Stimulated activated CD4-positive, alpha-beta T cell treated with anti-CD3 and anti-CD28 coated beads, Interleukin-15, amount 100 ng/mL, for 24 hours (primary cell): ENCODE data around the gene SUPT4H1.

Experiments used
- DNase-seq: peaks from one replicate; pipeline ENCODE4 v3.0.0-alpha.2; 2020

SUPT4H1 gene

GRCh38 chr17:58362368-58363014 lies 10.5 kb upstream of the SUPT4H1 start:
- no peak for DNase-seq

- no peak for DNase-seq
These were observed 8.5 kb upstream of the SUPT4H1 start for GRCh38 chr17:58360296-58361063.

GRCh38 chr17:58358408-58359172 lies 6.6 kb upstream of the SUPT4H1 start:
- DNase-seq, result no peak

GRCh38 chr17:58357312-58358297 lies 5.6 kb upstream of the SUPT4H1 start:
- DNase-seq, result no peak

GRCh38 chr17:58356231-58356630 lies 4.2 kb upstream of the SUPT4H1 start:
- DNase-seq, result no peak

GRCh38 chr17:58354541-58355216 lies 2.7 kb upstream of the SUPT4H1 start:
- no peak for DNase-seq

GRCh38 chr17:58353389-58353825 lies 1.4 kb upstream of the SUPT4H1 start:
- no peak for DNase-seq

GRCh38 chr17:58352596-58353388 lies 791 bp upstream of the SUPT4H1 start:
- DNase-seq, result peak; percentile 62

GRCh38 chr17:58351182-58351581 lies 819 bp downstream of the SUPT4H1 start:
- no peak for DNase-seq

- DNase-seq, result no peak
These were observed 4.0 kb downstream of the SUPT4H1 start for GRCh38 chr17:58348038-58348437.

GRCh38 chr17:58345500-58345899 lies 6.5 kb downstream of the SUPT4H1 start:
- no peak for DNase-seq

- DNase-seq, result peak; percentile 73
These were observed 7.2 kb downstream of the SUPT4H1 start for GRCh38 chr17:58344791-58345157.

GRCh38 chr17:58344047-58344790 lies 7.8 kb downstream of the SUPT4H1 start:
- DNase-seq, result peak; percentile 92

- DNase-seq, result peak; percentile 27
These were observed 8.9 kb downstream of the SUPT4H1 start for GRCh38 chr17:58343131-58343530.

GRCh38 chr17:58341861-58342475 lies 10.0 kb downstream of the SUPT4H1 start:
- DNase-seq, result peak; percentile 50

- peak; percentile 31 for DNase-seq
These were observed 10.7 kb downstream of the SUPT4H1 start for GRCh38 chr17:58341136-58341860.

GRCh38 chr17:58340405-58340876 lies 11.6 kb downstream of the SUPT4H1 start:
- no peak for DNase-seq

GRCh38 chr17:58339755-58340404 lies 12.1 kb downstream of the SUPT4H1 start:
- peak; percentile 45 for DNase-seq
